ENCODE data around the gene IRF5. TPM values are rescaled to one million over a fixed set of nuclear protein-coding genes. Genes with fewer than 3 reads are reported as not detected.

Gene IRF5
- total RNA-seq, 1 experiment from 2014 or later, result 8.8 TPM

- no TSS peak for BruUV-seq (replicated peaks)
- ATAC-seq (peak; percentile 50), DNase-seq (ENCODE audit: low read depth, low spot score) (no peak)
- no peaks in the 10 kb centered on the region for H3K36me3 ChIP-seq (ENCODE audit: control insufficient read depth, insufficient read depth, low read length)
- CTCF ChIA-PET, result interaction anchor here (0.6 kb wide), 1 partner anchor 364 kb away, joined by 5 read pairs; no protein-coding TSS in a partner anchor
- intact Hi-C loops (cut with micrococcal nuclease; ENCODE audit: unreplicated experiment) (no loop called here), in situ Hi-C loops (cut with HindIII; ENCODE audit: low pct_unique_long_range_greater_than_20kb, low sequenced_read_pairs) (no loop called here)
- POLR2A ChIA-PET, result no interaction called here
- H3K4me3 ChIP-seq (ENCODE audit: low read depth in 2 of 2, low read length in 2 of 2), result no peak overlapping the region
- H3K27ac ChIP-seq (ENCODE audit: low read length), result no peak overlapping the region
- H3K4me1 ChIP-seq (ENCODE audit: control insufficient read depth, insufficient read depth, low read length), result no peaks in the 10 kb centered on the region; the same call in 1 of the 2 replicates
- no peaks in the 10 kb centered on the region for H3K27me3 ChIP-seq (ENCODE audit: control insufficient read depth, insufficient read depth, low read length)
- H3K9me3 ChIP-seq (ENCODE audit: control insufficient read depth, insufficient read depth, low read depth, low read length), result no peaks in the 10 kb centered on the region
- TF ChIP-seq SIN3A (IDR thresholded peaks at IDR 0.05; ENCODE audit: borderline replicate concordance, insufficient read depth, low read depth, low read length) (no peak), TCF7L2 (IDR thresholded peaks at IDR 0.05; ENCODE audit: low read depth, low read length) (no peak), CTCF (IDR thresholded peaks at IDR 0.05) (no peak), REST (IDR thresholded peaks at IDR 0.05; ENCODE audit: insufficient read depth in 1 of 2, low read depth in 2 of 2, low read length in 1 of 2) (no peak), POLR2AphosphoS5 (IDR thresholded peaks at IDR 0.05; ENCODE audit: low read depth, low read length) (no peak)
These were observed 23.1 kb upstream of the IRF5 start for GRCh38 chr7:128914566-128915151.

- no peak overlapping the region for H3K4me3 ChIP-seq (ENCODE audit: low read depth in 2 of 2, low read length in 2 of 2)
- no peaks in the 10 kb centered on the region for H3K27me3 ChIP-seq (ENCODE audit: control insufficient read depth, insufficient read depth, low read length)
- no TSS peak for BruUV-seq (replicated peaks)
- TF ChIP-seq TCF7L2 (IDR thresholded peaks at IDR 0.05; ENCODE audit: low read depth, low read length), result no peak
- TF ChIP-seq CTCF (IDR thresholded peaks at IDR 0.05), result no peak
- TF ChIP-seq SIN3A (IDR thresholded peaks at IDR 0.05; ENCODE audit: borderline replicate concordance, insufficient read depth, low read depth, low read length), result no peak
- TF ChIP-seq POLR2AphosphoS5 (IDR thresholded peaks at IDR 0.05; ENCODE audit: low read depth, low read length), result no peak
- no peak for TF ChIP-seq REST (IDR thresholded peaks at IDR 0.05; ENCODE audit: insufficient read depth in 1 of 2, low read depth in 2 of 2, low read length in 1 of 2)
- in situ Hi-C loops (cut with HindIII; ENCODE audit: low pct_unique_long_range_greater_than_20kb, low sequenced_read_pairs) (no loop called here), intact Hi-C loops (cut with micrococcal nuclease; ENCODE audit: unreplicated experiment) (no loop called here)
- no peaks in the 10 kb centered on the region; the same call in 1 of the 2 replicates for H3K4me1 ChIP-seq (ENCODE audit: control insufficient read depth, insufficient read depth, low read length)
- ChIA-PET CTCF (interaction anchor here (0.6 kb wide), 1 partner anchor 363 kb away, joined by 5 read pairs; no protein-coding TSS in a partner anchor), POLR2A (no interaction called here)
- no peak overlapping the region for H3K27ac ChIP-seq (ENCODE audit: low read length)
- no peak for DNase-seq (ENCODE audit: low read depth, low spot score)
- H3K36me3 ChIP-seq (ENCODE audit: control insufficient read depth, insufficient read depth, low read length), result no peaks in the 10 kb centered on the region
- no peaks in the 10 kb centered on the region for H3K9me3 ChIP-seq (ENCODE audit: control insufficient read depth, insufficient read depth, low read depth, low read length)
- ATAC-seq, result no peak
These were observed 22.4 kb upstream of the IRF5 start for GRCh38 chr7:128915271-128915819.
